K562 (cell line): Measurements from ENCODE around the gene SEC14L5. TPM values are rescaled to one million over a fixed set of nuclear protein-coding genes. Genes with fewer than 3 reads are reported as not detected.

Source experiments
- ATAC-seq: fragments of 200-7000 bp; cut with Tn5 transposase; 3 replicates; pipeline ENCODE4 v1.9.1; 2020; ENCODE audit warnings: moderate library complexity
- BruUV-seq: library from RNA; stranded (reverse); fragments of 400-500 nt; replicated peaks from 2 replicates; lab custom pipeline; 2021; lab: Mats Ljungman, UMichigan
- CTCF ChIA-PET: fragments of 300-600 bp; formaldehyde crosslinking; extraction: SDS; loops from one replicate; lab custom pipeline; 2021; ENCODE audit warnings: low intra/inter-chr PET ratio; lab: Yijun Ruan, JAX
- POLR2A ChIA-PET: fragments of 300-600, 350-650 bp; sonication (Branson Sonifier 250); formaldehyde crosslinking; extraction: SDS; loops from one replicate; lab custom pipeline; 2021; ENCODE audit warnings: antibody characterized with exemption, inconsistent platforms; lab: Yijun Ruan, JAX
- DNase-seq, 4 experiments: peaks; one replicate each; pipeline versions ENCODE4 v3.0.0 to v3.0.0-alpha.2; 2011 to 2018; ENCODE audit warnings: low spot score in 3 of 4, mixed read lengths in 3 of 4; ENCODE audit errors: extremely low read depth in 1 of 4
- FAIRE-seq: peaks from 2 replicates; lab custom pipeline; 2011; peaks lifted over from hg19 to GRCh38; lab: Jason Lieb, UNC
- H2AFZ ChIP-seq: 2 replicates; pipeline ENCODE4 v1.6.0; 2011; ENCODE audit warnings: low read depth, low read length, control low read depth, inconsistent platforms
- H3K27ac ChIP-seq: fragments of 200-600 bp; 3 replicates; pipeline ENCODE4 v1.8.0; 2011; ENCODE audit warnings: low read depth, mild to moderate bottlenecking, control low read depth, inconsistent platforms, low read length, moderate library complexity, mixed read lengths; ENCODE audit errors: extremely low read depth
- H3K27me3 ChIP-seq, 2 experiments: fragments of 300-600 bp in 1 of 2; 2 replicates in 1 of 2; 3 replicates in 1 of 2; pipeline versions ENCODE4 v1.6.0 to v1.8.0; 2011; ENCODE audit warnings: inconsistent platforms in 2 of 2, low read length in 2 of 2, mild to moderate bottlenecking in 1 of 2, mixed read lengths in 1 of 2, moderate library complexity in 1 of 2; ENCODE audit not compliant: control insufficient read depth in 2 of 2, insufficient read depth in 2 of 2
- H3K36me3 ChIP-seq: fragments of 300-600 bp; 3 replicates; pipeline ENCODE4 v1.8.0; 2011; ENCODE audit warnings: mild to moderate bottlenecking, low read length, inconsistent platforms; ENCODE audit not compliant: control insufficient read depth, insufficient read depth
- H3K4me1 ChIP-seq, 2 experiments: fragments of 200-600 bp in 1 of 2; replicated peaks in 1 of 2; 2 replicates in 1 of 2; 3 replicates in 1 of 2; pipeline versions ENCODE4 v1.5.1 to v1.8.0; 2011; ENCODE audit warnings: inconsistent platforms in 2 of 2, low read length in 2 of 2, mild to moderate bottlenecking in 1 of 2, mixed read lengths in 1 of 2, moderate library complexity in 1 of 2; ENCODE audit not compliant: control insufficient read depth in 2 of 2, insufficient read depth in 2 of 2
- H3K4me2 ChIP-seq: 2 replicates; pipeline ENCODE4 v1.6.1; 2011; ENCODE audit warnings: low read length, control low read depth, inconsistent platforms, mixed read lengths; ENCODE audit not compliant: insufficient read depth
- H3K4me3 ChIP-seq: fragments of 200-600 bp; sonication (generic), shearing (Covaris generic); 2 replicates; pipeline ENCODE4 v1.5.1; 2016; ENCODE audit warnings: control low read depth, inconsistent platforms
- H3K79me2 ChIP-seq: fragments of 200-600 bp; 3 replicates; pipeline ENCODE4 v1.8.0; 2011; ENCODE audit warnings: low read length, inconsistent platforms; ENCODE audit not compliant: control insufficient read depth, insufficient read depth
- H3K9ac ChIP-seq, 2 experiments: 2 replicates each; pipeline versions ENCODE4 v1.6.0 to v1.6.1; 2011; ENCODE audit warnings: low read depth in 2 of 2, low read length in 2 of 2, control low read depth in 1 of 2, inconsistent platforms in 1 of 2, mild to moderate bottlenecking in 1 of 2, mixed read lengths in 1 of 2; ENCODE audit not compliant: insufficient read depth in 1 of 2
- H3K9me1 ChIP-seq: one replicate; pipeline ENCODE4 v1.6.0; 2011; ENCODE audit warnings: inconsistent platforms, mild to moderate bottlenecking, low read length, moderate library complexity; ENCODE audit not compliant: control insufficient read depth, insufficient read depth
- H3K9me3 ChIP-seq: replicated peaks from 2 replicates; pipeline ENCODE4 v1.5.1; 2011; ENCODE audit warnings: low read depth, low read length, inconsistent platforms; ENCODE audit not compliant: control insufficient read depth, insufficient read depth
- H4K20me1 ChIP-seq: replicated peaks from 2 replicates; pipeline ENCODE4 v1.6.1; 2011; ENCODE audit warnings: low read length, inconsistent platforms, mixed read lengths; ENCODE audit not compliant: control insufficient read depth, insufficient read depth
- CBFA2T2 ChIP-seq: fragments of 450-650 bp; conservative IDR thresholded peaks from 2 replicates; pipeline ENCODE4 v1.6.1; 2017; ENCODE audit warnings: mild to moderate bottlenecking
- E2F8 ChIP-seq: fragments of 450-650 bp; IDR thresholded peaks from 2 replicates; pipeline ENCODE4 v1.7.1; 2018; ENCODE audit warnings: mild to moderate bottlenecking, low read depth; ENCODE audit not compliant: partially characterized antibody
- ELF1 ChIP-seq: fragments of 200-800 bp; sonication (Bioruptor generic); IDR thresholded peaks from 2 replicates; pipeline ENCODE4 v1.6.1; 2016; ENCODE audit warnings: missing genetic modification characterization, missing compliant biosample characterization
- RBBP5 ChIP-seq: fragments of 200-600 bp; sonication (generic); IDR thresholded peaks from 2 replicates; pipeline ENCODE4 v1.6.1; 2012; ENCODE audit warnings: borderline replicate concordance, mild to moderate bottlenecking, low read length, control low read depth, inconsistent platforms; ENCODE audit not compliant: insufficient read depth, poor library complexity, severe bottlenecking
- SREBF2 ChIP-seq: sonication (generic); formaldehyde crosslinking; IDR thresholded peaks from 2 replicates; pipeline ENCODE4 v1.4.0; 2020; ENCODE audit warnings: mild to moderate bottlenecking, missing genetic modification reagents
- ZNF639 ChIP-seq, 2 experiments: fragments of 200-800 bp in 1 of 2; sonication (Bioruptor generic) in 1 of 2; sonication (generic) in 1 of 2; formaldehyde crosslinking in 1 of 2; IDR thresholded peaks in 1 of 2; conservative IDR thresholded peaks in 1 of 2; 2 replicates each; pipeline versions ENCODE4 v1.5.0 to v1.6.1; 2016 to 2020; ENCODE audit warnings: missing compliant biosample characterization in 1 of 2, missing genetic modification characterization in 1 of 2, missing genetic modification reagents in 1 of 2
- ZNF778 ChIP-seq: fragments of 450-650 bp; formaldehyde crosslinking; IDR thresholded peaks from 2 replicates; pipeline ENCODE4 v1.4.0; 2020; ENCODE audit warnings: mild to moderate bottlenecking, moderate library complexity
- WGBS: fragments of 100-300 bp; shearing (Covaris generic); methylation state at CpG from one replicate; pipeline ENCODE4 v1.1.6; 2016; ENCODE audit warnings: low coverage, mixed read lengths; ENCODE audit not compliant: insufficient coverage; ENCODE audit errors: missing lambda C conversion rate; 5-methylcytosine and 5-hydroxymethylcytosine counted together
- in situ Hi-C: fragments of 300-500 bp; cut with MboI; formaldehyde crosslinking; loops from 4 replicates; pipeline ENCODE4 v1.15.0; 2018; ENCODE audit warnings: inconsistent platforms, mixed read lengths
- intact Hi-C: fragments of 100-400 bp; cut with micrococcal nuclease; formaldehyde crosslinking; loops from 2 replicates; pipeline ENCODE4 v1.14.2; 2022
- polyA plus RNA-seq, 8 experiments: library from polyadenylated mRNA; depleted of rRNA in 4 of 8; stranded (reverse) in 5 of 8; unstranded in 3 of 8; fragments of >200 nt; fragmentation: Nextera tagmentation in 2 of 8; fragmentation: Illumina TruSeq in 1 of 8; extraction: Ambion mirVana in 2 of 8; extraction: Trizol in 1 of 8; gene quantifications; 2 replicates each; pipeline versions ENCODE4 v1.2.1 to v1.2.3, GENCODE V29; 2011 to 2014; ENCODE audit warnings: inconsistent platforms in 1 of 8, missing spikeins in 1 of 8
- total RNA-seq, 7 experiments: library from RNA; depleted of rRNA in 6 of 7; stranded (reverse); fragments of >200 nt in 6 of 7; fragmentation: Illumina TruSeq in 2 of 7; extraction: Trizol in 2 of 7; gene quantifications; 2 replicates each; pipeline versions ENCODE4 v1.2.1 to v1.2.3, GENCODE V29; 2011 to 2021; ENCODE audit warnings: low replicate concordance in 1 of 7
- TF ChIP-seq, protein P1 (sequence below): fragments of 250-450 bp; sonication (Bioruptor Pico); IDR thresholded peaks from 2 replicates; pipeline ENCODE4 v1.5.0; 2021; ENCODE audit warnings: mild to moderate bottlenecking, borderline replicate concordance

The SEC14L5 gene
- total and polyA plus RNA-seq, 9 of the 15 experiments (the other 6 are each of a cell fraction or from before 2014, with no cell fraction given): 0.11 TPM; not detected in 8

DNA sequence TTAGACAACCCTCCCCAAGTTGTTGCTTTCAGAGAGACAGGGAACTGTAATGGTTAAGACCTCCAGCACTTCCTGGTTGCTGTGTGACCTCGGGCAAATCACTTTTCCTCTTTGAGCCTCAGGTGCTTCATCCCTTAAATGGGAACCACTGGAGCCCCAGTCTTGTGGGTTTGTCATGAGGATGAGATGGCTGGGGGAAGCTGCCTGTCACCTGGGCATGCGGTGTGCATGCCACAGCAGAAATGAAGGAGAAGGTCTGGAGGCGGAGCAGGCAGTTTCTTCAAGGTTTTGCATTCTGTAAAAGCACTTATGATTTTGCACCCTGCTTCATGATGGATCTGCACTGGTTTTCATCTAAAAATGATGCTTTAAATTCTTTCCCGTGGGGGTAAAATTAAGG lies 53.5 kb downstream of the SEC14L5 start:
- in situ Hi-C loops: no loop called here
- H2AFZ ChIP-seq: no peak overlapping the region
- DNase-seq (no peak), FAIRE-seq (no peak), ATAC-seq (no peak)
- peaks cover 20 to 69% of the 10 kb centered on the region in 2 experiments; a peak in 4 of 5 replicates for H3K27me3 ChIP-seq
- peaks cover 4% of the 10 kb centered on the region; the same call in 1 of the 2 replicates for H4K20me1 ChIP-seq
- no peak for TF ChIP-seq ELF1 (tag)
- TF ChIP-seq ZNF778 (CRISPR knock-in tag): no peak
- TF ChIP-seq SREBF2 (CRISPR knock-in tag): no peak
- no peak for TF ChIP-seq CBFA2T2
- no peak for TF ChIP-seq E2F8
- TF ChIP-seq, protein P1, sequence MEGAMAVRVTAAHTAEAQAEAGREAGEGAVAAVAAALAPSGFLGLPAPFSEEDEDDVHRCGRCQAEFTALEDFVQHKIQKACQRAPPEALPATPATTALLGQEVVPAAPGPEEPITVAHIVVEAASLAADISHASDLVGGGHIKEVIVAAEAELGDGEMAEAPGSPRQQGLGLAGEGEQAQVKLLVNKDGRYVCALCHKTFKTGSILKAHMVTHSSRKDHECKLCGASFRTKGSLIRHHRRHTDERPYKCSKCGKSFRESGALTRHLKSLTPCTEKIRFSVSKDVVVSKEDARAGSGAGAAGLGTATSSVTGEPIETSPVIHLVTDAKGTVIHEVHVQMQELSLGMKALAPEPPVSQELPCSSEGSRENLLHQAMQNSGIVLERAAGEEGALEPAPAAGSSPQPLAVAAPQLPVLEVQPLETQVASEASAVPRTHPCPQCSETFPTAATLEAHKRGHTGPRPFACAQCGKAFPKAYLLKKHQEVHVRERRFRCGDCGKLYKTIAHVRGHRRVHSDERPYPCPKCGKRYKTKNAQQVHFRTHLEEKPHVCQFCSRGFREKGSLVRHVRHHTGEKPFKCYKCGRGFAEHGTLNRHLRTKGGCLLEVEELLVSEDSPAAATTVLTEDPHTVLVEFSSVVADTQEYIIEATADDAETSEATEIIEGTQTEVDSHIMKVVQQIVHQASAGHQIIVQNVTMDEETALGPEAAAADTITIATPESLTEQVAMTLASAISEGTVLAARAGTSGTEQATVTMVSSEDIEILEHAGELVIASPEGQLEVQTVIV (CRISPR knock-in tag): no peak
- TF ChIP-seq ZNF639 (CRISPR knock-in tag; conservative IDR thresholded peaks at IDR 0.05 in 1 of 2, IDR thresholded peaks at IDR 0.05 in 1 of 2): no peak
- TF ChIP-seq RBBP5: no peak
- no TSS peak for BruUV-seq
- no peak overlapping the region for H3K4me2 ChIP-seq
- 2% methylated on average over 4 of the region's 4 CpGs for WGBS
- no peaks in the 10 kb centered on the region for H3K9me1 ChIP-seq
- intact Hi-C loops: no loop called here
- no peaks in the 10 kb centered on the region for H3K9me3 ChIP-seq
- H3K36me3 ChIP-seq: no peaks in the 10 kb centered on the region
- H3K9ac ChIP-seq: no peak overlapping the region
- H3K27ac ChIP-seq: no peak overlapping the region
- H3K4me1 ChIP-seq: peaks cover 0 to 7% of the 10 kb centered on the region in 2 experiments; a peak in 1 of 5 replicates
- POLR2A ChIA-PET: interaction anchor here (0.7 kb wide), 1 partner anchor 9 kb away, joined by 3 read pairs; no protein-coding TSS in a partner anchor
- no peaks in the 10 kb centered on the region for H3K79me2 ChIP-seq
- no peak overlapping the region for H3K4me3 ChIP-seq
- CTCF ChIA-PET: no interaction called here
